Measurements from ENCODE around the gene PRKAG2. TPM values are rescaled to one million over a fixed set of nuclear protein-coding genes. Genes with fewer than 3 reads are reported as not detected.
A peak's percentile ranks its signal among the peaks of the same experiment; 100 is the strongest.
"Not testable (repeated sequence)": the region's sequence is repeated elsewhere in the genome, so short reads cannot be mapped to it uniquely, and the experiment has no call there.

Gene PRKAG2
- polyA plus RNA-seq, 1 donor: 14.2 TPM

- DNase-seq: no peak
Measured at GRCh38 chr7:151883857-151884256, 6.9 kb upstream of the PRKAG2 start.

- no peak for DNase-seq
Measured at GRCh38 chr7:151882734-151883133, 5.8 kb upstream of the PRKAG2 start.

- no peak for DNase-seq
Measured at GRCh38 chr7:151880688-151881087, 3.8 kb upstream of the PRKAG2 start.

- DNase-seq: no peak
Measured at GRCh38 chr7:151877911-151878835, 1.3 kb upstream of the PRKAG2 start.

GRCh38 chr7:151875942-151876898 lies 695 bp downstream of the PRKAG2 start:
- DNase-seq: peak; percentile 73

GRCh38 chr7:151874479-151874878 lies 2.4 kb downstream of the PRKAG2 start:
- not testable (repeated sequence) for DNase-seq

GRCh38 chr7:151873402-151873965 lies 3.4 kb downstream of the PRKAG2 start:
- no peak for DNase-seq

- no peak for DNase-seq
Measured at GRCh38 chr7:151872531-151873401, 4.1 kb downstream of the PRKAG2 start.

GRCh38 chr7:151871904-151872303 lies 5.0 kb downstream of the PRKAG2 start:
- no peak for DNase-seq

GRCh38 chr7:151871189-151871735 lies 5.7 kb downstream of the PRKAG2 start:
- DNase-seq: no peak

- DNase-seq: no peak
Measured at GRCh38 chr7:151869968-151870918, 6.7 kb downstream of the PRKAG2 start.

GRCh38 chr7:151869455-151869854 lies 7.5 kb downstream of the PRKAG2 start:
- no peak for DNase-seq

- DNase-seq: no peak
Measured at GRCh38 chr7:151869109-151869428, 7.8 kb downstream of the PRKAG2 start.

- DNase-seq: no peak
Measured at GRCh38 chr7:151868396-151869108, 8.4 kb downstream of the PRKAG2 start.

GRCh38 chr7:151867912-151868311 lies 9.0 kb downstream of the PRKAG2 start:
- DNase-seq: no peak

- DNase-seq: no peak
Measured at GRCh38 chr7:151866761-151867655, 9.9 kb downstream of the PRKAG2 start.

- DNase-seq: no peak
Measured at GRCh38 chr7:151866028-151866427, 10.9 kb downstream of the PRKAG2 start.

GRCh38 chr7:151865070-151865670 lies 11.7 kb downstream of the PRKAG2 start:
- DNase-seq: no peak

Measured in hindlimb muscle (tissue), 1 donor.